ENCODE measurements around the gene FBXO3. TPM values are rescaled to one million over a fixed set of nuclear protein-coding genes. Genes with fewer than 3 reads are reported as not detected.

Gene FBXO3
- total and polyA plus RNA-seq, 2 of the 13 experiments (the other 11 are each of a cell fraction or from before 2014, with no cell fraction given): 20.4 to 27.6 TPM

- TF ChIP-seq, protein P1, sequence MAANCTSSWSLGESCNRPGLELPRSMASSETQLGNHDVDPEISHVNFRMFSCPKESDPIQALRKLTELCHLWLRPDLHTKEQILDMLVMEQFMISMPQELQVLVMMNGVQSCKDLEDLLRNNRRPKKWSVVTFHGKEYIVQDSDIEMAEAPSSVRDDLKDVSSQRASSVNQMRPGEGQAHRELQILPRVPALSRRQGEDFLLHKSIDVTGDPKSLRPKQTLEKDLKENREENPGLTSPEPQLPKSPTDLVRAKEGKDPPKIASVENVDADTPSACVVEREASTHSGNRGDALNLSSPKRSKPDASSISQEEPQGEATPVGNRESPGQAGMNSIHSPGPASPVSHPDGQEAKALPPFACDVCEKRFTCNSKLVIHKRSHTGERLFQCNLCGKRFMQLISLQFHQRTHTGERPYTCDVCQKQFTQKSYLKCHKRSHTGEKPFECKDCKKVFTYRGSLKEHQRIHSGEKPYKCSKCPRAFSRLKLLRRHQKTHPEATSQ (CRISPR knock-in tag; IDR thresholded peaks at IDR 0.05; ENCODE audit: borderline replicate concordance): peak; percentile 69; the same call in 1 of the 2 replicates
- no peak for TF ChIP-seq POLR2AphosphoS2 (IDR thresholded peaks at IDR 0.05; ENCODE audit: low read depth, low read length)
- TF ChIP-seq SOX5 (CRISPR knock-in tag; IDR thresholded peaks at IDR 0.05; ENCODE audit: borderline replicate concordance): peak; percentile 58
- TF ChIP-seq ZNF501 (CRISPR knock-in tag; IDR thresholded peaks at IDR 0.05): 0 out of 2 replicates have a peak, but pooled peaks have one; percentile 58
- no peak for TF ChIP-seq ZNF496 (CRISPR knock-in tag; IDR thresholded peaks at IDR 0.05; ENCODE audit: insufficient replicate concordance)
- no peak for TF ChIP-seq HMG20B (CRISPR knock-in tag; conservative IDR thresholded peaks at IDR 0.05)
- no peak for TF ChIP-seq ZKSCAN8 (CRISPR knock-in tag; IDR thresholded peaks at IDR 0.05; ENCODE audit: borderline replicate concordance)
- no peak for TF ChIP-seq BHLHE40 (IDR thresholded peaks at IDR 0.05; ENCODE audit: low read length)
- TF ChIP-seq ZNF674 (CRISPR knock-in tag; IDR thresholded peaks at IDR 0.05; ENCODE audit: low read depth): no peak
- TF ChIP-seq E2F2 (CRISPR knock-in tag; IDR thresholded peaks at IDR 0.05; ENCODE audit: borderline replicate concordance): no peak
- TF ChIP-seq MED13 (CRISPR knock-in tag; IDR thresholded peaks at IDR 0.05): peak; percentile 71; the same call in 1 of the 2 replicates
- TF ChIP-seq ZNF253 (CRISPR knock-in tag; IDR thresholded peaks at IDR 0.05; ENCODE audit: borderline replicate concordance): no peak
- no peak for TF ChIP-seq DBP (CRISPR knock-in tag; IDR thresholded peaks at IDR 0.05; ENCODE audit: not compliant biosample characterization)
- TF ChIP-seq ZNF589 (CRISPR knock-in tag; conservative IDR thresholded peaks at IDR 0.05): 0 out of 2 replicates have a peak, but pooled peaks have one; percentile 61
- TF ChIP-seq, protein P2, sequence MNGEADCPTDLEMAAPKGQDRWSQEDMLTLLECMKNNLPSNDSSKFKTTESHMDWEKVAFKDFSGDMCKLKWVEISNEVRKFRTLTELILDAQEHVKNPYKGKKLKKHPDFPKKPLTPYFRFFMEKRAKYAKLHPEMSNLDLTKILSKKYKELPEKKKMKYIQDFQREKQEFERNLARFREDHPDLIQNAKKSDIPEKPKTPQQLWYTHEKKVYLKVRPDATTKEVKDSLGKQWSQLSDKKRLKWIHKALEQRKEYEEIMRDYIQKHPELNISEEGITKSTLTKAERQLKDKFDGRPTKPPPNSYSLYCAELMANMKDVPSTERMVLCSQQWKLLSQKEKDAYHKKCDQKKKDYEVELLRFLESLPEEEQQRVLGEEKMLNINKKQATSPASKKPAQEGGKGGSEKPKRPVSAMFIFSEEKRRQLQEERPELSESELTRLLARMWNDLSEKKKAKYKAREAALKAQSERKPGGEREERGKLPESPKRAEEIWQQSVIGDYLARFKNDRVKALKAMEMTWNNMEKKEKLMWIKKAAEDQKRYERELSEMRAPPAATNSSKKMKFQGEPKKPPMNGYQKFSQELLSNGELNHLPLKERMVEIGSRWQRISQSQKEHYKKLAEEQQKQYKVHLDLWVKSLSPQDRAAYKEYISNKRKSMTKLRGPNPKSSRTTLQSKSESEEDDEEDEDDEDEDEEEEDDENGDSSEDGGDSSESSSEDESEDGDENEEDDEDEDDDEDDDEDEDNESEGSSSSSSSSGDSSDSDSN (CRISPR knock-in tag; IDR thresholded peaks at IDR 0.05): no peak; the same call in none of the 2 replicates
- 0 out of 2 replicates have a peak, but pooled peaks have one; percentile 31 for TF ChIP-seq ZNF605 (CRISPR knock-in tag; IDR thresholded peaks at IDR 0.05)
- TF ChIP-seq TBX2 (CRISPR knock-in tag; IDR thresholded peaks at IDR 0.05; ENCODE audit: borderline replicate concordance): peak; percentile 83
- TF ChIP-seq MTA1 (CRISPR knock-in tag; IDR thresholded peaks at IDR 0.05; ENCODE audit: borderline replicate concordance): peak; percentile 91; the same call in 1 of the 2 replicates
- peak; percentile 71 for TF ChIP-seq RFX1 (IDR thresholded peaks at IDR 0.05)
- TF ChIP-seq PPARG (CRISPR knock-in tag; conservative IDR thresholded peaks at IDR 0.05): peak; percentile 54
- TF ChIP-seq MAFK (conservative IDR thresholded peaks at IDR 0.05 in 1 of 2, IDR thresholded peaks at IDR 0.05 in 1 of 2; ENCODE audit: low read length in 2 of 2): 0 out of 4 replicates have a peak, but pooled peaks of 1 of the 2 experiments have one; percentile 11
- TF ChIP-seq ATF6 (CRISPR knock-in tag; conservative IDR thresholded peaks at IDR 0.05): no peak
- TF ChIP-seq HOXA5 (CRISPR knock-in tag; IDR thresholded peaks at IDR 0.05): peak; percentile 42; the same call in 1 of the 2 replicates
These were observed 74.7 kb downstream of the FBXO3 start (continued) for GRCh38 chr11:33699515-33700062.

All from HepG2 (cell line).